Left lobe of liver (tissue), 2 donors: ENCODE results near the gene SIL1. TPM values are rescaled to one million over a fixed set of nuclear protein-coding genes. Genes with fewer than 3 reads are reported as not detected.
"Not testable (repeated sequence)": the region's sequence is repeated elsewhere in the genome, so short reads cannot be mapped to it uniquely, and the experiment has no call there.

Source experiments
- ATAC-seq: fragments of 200-7000 bp; cut with Tn5 transposase; one replicate; pipeline ENCODE4 v1.9.1; 2020; ENCODE audit warnings: mild to moderate bottlenecking, moderate library complexity
- DNase-seq: peaks from one replicate; pipeline ENCODE4 v3.0.0-alpha.2; 2020; ENCODE audit warnings: low spot score
- total RNA-seq: library from RNA; stranded (reverse); gene quantifications from one replicate; pipeline ENCODE4 v1.2.1, GENCODE V29; 2021
- donor health status: DM: no; HTN: no; CAD: no; lungs with moderate emphysema.
- donor health status: DM: no; HTN: yes; CAD: no.

Gene SIL1
- 90.6 TPM for total RNA-seq

DNA sequence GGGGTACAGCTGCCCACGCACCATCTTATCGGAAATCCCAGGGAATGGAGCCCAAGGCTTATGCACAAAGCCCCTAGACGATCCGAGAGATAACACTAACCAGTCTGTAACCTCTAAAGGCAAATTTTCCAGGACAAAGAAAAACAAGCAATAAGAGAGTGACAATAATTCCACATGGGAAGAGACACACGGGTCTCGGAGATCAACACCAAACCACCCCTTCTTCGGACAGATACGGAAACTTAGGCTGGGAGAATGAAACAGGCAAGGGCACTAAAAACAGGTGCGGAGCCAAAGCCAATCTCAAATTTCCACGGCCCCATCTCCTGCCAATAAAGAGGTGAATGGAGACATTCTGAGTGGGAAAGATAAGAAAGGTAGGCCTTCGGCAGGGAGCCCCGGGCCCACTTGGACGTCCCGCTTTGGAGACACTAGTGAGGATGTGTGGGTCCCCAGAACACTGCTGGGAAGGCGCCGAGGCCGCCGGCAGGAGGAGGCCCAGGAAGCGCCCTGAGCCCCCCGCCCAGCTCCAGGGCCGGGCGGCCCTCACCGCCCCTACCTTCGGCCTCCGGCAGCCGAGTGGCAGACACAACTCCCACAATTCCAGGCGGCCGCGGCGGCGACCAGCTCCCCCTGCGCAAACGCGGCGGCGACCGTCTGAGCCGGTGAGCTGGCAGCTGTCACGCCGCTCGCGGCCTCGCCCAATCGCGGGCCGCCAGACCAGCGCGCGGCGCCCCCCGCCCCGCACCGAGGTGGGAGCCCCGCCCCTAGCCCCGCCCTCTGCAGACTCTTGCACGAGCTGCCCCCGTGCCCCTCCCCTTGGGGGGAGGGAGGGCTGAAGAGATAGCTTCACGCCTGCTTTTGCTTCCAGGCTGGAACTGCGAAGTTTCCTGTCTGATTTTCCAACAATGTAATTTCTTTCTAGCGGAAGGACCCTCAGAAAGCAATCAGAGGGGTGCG, at the start of gene SIL1:
TSS of gene SIL1 (minus strand) at position 659 of the 960 bp plus-strand sequence. CDS start 70,525 bp downstream, outside the sequence.
- peak; percentile 97 for ATAC-seq
- DNase-seq = peak; percentile 99

DNA sequence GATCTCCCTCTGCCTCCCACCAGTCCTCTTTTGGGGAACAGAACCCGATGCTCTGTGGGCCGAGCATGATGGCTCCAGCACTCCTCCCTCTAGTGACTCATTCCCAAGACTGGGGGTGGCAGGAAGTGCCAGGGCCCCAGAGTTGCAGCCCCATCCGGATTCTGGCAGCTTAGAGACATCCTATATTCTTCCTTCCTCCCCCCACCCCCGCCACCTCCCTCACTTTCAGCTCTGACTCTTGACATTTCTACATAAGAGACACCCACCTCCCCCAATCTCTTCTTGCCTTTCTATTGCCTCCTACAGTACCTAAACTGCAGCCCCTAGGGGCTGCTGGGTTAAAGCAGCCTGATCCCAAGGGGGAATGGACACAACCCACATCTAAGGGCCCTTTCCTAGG, 48.2 kb upstream of the SIL1 start:
- no peak for DNase-seq

GRCh38 chr5:139245637-139246339, 47.6 kb upstream of the SIL1 start:
- no peak for ATAC-seq
- DNase-seq = no peak

More for the DNA sequence above, 48.2 kb upstream of the SIL1 start:
- no peak for ATAC-seq

DNA sequence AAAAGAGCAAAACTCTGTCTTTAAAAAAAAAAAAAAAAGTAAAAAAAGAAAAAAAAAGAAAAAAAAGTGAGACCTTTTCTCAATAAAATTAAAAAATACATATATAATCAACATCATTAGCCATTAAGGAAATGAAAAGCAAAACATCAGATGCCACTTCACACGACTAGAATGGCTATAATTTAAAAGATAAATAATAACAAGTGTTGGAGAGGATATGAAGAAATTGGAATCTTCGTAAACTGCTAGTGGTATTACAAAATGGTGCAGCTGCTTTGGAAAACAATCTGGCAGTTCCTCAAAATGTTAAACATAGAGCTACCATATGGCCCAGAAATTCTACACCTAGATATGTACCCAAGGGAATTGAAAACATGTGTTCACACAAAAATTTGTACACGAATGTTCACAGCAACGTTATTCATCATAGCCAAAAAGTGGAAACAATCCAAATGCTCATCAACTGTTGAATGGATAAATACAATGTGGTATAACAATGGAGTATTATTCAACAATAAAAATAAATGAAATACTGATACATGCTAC, 45.3 kb upstream of the SIL1 start:
- DNase-seq (no peak), ATAC-seq (no peak)

GRCh38 chr5:139241139-139241538, 43.0 kb upstream of the SIL1 start:
- DNase-seq (no peak), ATAC-seq (no peak)

DNA sequence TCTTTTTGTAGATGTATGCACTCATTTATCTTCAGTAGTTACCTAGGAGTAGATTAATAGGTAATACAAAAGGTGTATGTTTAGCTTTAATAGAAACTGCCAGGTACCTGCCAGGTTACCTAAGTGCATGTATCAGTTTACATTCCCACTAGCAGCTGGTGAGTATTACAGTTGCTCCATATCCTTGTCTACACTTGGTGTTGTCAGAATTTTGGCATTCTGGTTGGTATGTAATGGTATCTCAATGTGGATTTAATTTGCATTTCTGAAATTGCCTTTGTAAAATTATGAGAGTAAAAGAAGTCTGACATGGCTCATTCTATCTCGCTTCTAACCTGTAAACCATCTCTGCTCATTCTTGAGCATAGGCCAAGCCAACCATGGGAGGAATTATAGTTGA, 38.3 kb upstream of the SIL1 start:
- ATAC-seq = no peak
- no peak for DNase-seq

GRCh38 chr5:139232147-139232724, 34.1 kb upstream of the SIL1 start:
- ATAC-seq = no peak
- no peak for DNase-seq

- no peak for ATAC-seq
- DNase-seq = no peak
These were observed 30.1 kb upstream of the SIL1 start for GRCh38 chr5:139228201-139228803.

DNA sequence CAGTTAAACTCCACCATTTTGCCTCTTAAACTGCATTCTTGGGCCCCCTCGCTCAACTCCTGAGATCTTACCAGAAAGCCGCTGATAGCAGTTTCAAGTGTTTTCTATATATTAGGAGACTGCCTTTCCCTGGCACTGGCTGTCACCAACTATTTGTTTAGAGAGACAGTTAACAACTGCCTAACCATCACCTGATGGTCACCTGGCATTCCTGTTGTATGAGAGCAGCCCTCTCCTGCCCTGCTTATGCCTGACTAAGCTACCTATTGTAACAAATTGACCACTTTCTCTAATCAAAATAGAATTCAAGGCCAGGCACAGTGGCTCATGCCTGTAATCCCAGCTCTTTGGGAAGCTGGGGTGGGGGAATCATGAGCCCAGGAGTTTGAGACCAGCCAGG, 28.0 kb upstream of the SIL1 start:
- DNase-seq (no peak), ATAC-seq (no peak)

DNA sequence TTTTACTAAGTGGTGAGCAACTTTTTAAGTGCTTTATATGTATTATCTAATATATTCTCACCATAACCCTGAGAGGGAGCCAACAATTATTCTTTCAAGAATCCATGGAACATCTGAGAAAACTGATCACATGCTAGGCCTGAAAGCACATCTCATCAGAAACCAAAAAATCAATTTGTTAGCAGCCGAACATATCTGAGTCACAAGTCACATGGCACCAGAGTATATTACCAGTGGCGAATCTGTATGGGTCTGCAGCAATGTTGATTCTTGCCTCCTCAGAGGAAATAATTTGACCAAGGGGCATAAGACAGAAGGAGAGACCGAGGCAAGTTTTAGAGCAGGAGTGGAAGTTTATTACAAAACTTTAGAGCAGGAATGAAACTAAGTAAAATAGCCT, 25.3 kb upstream of the SIL1 start:
- no peak for ATAC-seq
- DNase-seq = no peak

DNA sequence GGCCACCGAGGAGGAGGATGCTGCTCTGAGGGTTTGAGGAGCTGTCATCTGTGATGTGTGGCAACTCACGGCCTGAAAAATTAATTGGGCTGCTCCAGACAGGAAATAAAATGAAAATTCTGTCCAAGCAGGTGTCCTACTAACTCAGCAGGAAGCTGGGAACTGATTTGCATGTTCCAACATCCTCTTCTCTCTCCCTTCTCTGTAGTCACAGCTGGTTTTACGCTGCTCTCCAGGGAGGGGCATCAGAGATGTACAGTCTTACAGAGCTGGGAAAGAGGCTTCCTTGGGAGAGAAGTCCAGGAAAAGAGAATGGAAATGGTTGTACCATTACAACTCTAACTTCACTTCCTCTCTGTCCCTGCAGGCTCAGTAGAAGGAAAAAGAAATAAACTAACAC, 24.2 kb upstream of the SIL1 start:
- ATAC-seq (no peak), DNase-seq (no peak)

DNA sequence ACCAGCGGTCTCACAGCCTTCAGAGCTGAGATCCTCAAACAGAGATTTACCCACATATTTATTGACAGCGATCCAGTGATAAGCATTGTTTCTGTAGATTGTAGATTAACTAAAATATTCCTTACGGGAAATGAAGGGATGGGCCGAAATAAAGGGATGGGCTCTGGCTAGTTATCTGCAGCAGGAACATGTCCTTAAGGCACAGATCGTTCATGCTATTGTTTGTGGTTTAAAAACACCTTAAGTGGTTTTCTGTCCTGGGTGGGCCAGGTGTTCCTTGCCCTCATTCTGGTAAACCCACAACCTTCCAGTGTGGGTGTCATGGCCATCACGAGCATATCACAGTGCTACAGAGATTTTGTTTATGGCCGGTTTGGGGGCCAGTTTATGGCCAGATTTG, 19.9 kb upstream of the SIL1 start:
- not testable (repeated sequence) for DNase-seq, ATAC-seq

DNA sequence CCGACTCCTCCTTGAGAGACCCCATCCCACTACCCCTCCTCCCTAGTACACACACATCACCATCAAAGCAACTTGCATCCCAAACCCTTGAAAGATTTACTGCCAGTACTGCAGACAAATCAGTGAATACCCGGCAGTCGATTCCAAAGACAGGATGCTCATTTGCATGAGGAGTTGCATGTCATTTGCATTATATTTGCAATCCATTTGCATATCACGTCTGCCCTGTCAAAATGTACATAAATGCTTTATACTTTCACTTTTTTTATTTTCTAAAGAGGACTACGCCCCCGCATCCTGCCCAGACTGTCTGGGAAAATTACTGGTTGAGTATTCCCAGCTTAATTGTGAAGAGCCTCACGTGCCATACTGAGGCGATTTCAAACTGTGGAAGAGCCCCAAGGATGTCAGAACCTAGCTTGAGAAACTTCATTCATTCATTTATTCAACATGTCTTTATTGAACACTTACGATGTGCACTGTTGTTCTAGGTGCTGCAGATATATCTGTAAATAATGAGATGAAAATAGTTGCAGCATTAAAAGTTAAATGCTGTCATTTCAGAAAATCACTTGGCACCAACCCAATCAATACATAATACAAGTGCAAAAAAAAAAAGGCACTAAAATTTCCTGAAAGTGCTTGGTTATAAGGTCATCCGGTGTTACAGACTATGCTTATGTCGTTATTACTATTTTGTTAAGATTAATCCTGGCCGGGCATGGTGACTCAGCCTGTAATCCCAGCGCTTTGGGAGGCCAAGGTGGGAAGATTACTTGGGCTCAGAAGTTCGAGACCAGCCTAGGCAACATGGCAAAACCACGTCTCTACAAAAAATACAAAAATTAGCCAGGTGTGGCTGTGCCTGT, 17.2 kb upstream of the SIL1 start:
- ATAC-seq (no peak), DNase-seq (no peak)

DNA sequence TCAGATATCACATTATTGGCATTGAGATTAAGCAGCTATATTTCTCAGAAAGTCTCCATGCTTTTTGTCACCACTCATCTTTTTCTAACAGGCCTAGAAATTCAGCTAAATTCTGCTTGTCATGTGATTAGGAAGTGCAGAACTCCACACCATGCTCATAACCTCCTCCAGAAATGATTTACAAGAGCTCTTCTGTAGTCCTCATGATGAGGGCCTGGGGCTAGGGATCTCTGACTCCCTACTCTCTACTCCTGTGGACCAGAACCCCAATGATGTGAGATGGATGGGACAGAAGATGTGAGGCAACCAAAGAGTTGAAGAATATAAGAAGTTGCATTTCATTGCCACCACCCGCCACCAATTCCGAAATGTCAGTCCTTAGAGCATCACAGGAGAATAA, 16.5 kb upstream of the SIL1 start:
- ATAC-seq = no peak

GRCh38 chr5:139212906-139213305, 14.7 kb upstream of the SIL1 start:
- ATAC-seq (no peak), DNase-seq (no peak)

More for the DNA sequence above, 16.5 kb upstream of the SIL1 start:
- no peak for DNase-seq

- ATAC-seq (no peak), DNase-seq (no peak)
These were observed 14.3 kb upstream of the SIL1 start for GRCh38 chr5:139212486-139212885.

- ATAC-seq = no peak
- no peak for DNase-seq
These were observed 12.4 kb upstream of the SIL1 start for GRCh38 chr5:139210585-139210984.

DNA sequence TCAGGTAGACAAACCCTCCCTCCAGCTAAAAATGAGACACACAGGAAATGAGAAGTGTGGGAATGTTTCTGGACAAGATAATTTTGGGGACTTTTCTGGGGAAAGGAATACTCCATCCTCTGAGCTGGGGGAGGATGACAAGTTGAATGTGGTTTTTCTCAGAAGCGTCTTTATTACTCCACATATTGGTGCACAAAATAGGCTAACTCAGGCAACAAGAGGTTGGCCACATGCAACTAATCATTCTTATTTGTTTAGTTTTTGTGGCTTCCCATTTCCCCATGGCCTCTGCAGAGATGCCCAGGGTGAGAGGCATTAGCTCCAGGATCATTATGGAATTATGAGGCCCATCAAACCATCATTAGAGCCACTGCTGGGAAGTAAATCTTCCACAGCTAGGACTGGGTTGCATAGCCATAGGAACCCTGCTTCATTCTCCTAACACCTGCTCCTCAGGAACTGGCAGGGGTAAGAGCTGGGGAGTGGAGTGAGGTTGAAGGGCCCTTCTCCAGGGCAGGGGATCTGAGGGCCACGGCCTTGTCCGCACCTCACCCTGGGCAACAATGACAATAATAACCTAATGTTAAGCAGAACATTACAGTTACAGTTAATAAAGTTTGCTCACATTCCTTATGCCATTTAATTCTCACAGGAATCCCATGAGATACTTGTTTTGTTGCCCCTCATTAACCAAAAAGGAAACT, 9.3 kb upstream of the SIL1 start:
- ATAC-seq (no peak), DNase-seq (no peak)

GRCh38 chr5:139205586-139205985, 7.4 kb upstream of the SIL1 start:
- no peak for DNase-seq
- no peak for ATAC-seq
